ENCODE measurements around the gene BRIP1. TPM values are rescaled to one million over a fixed set of nuclear protein-coding genes. Genes with fewer than 3 reads are reported as not detected.

BRIP1 gene
- total RNA-seq, 1 donor from 2014 or later, result 4.3 TPM

- no peak overlapping the region for H3K4me3 Mint-ChIP-seq (ENCODE audit: unreplicated experiment)
- peaks cover 5% of the 10 kb centered on the region for H3K36me3 Mint-ChIP-seq (ENCODE audit: low read depth)
- no peaks in the 10 kb centered on the region for H3K27me3 Mint-ChIP-seq (ENCODE audit: low read depth)
- no peak for DNase-seq (ENCODE audit: low spot score)
- no peaks in the 10 kb centered on the region for H3K4me1 Mint-ChIP-seq (ENCODE audit: low read depth)
- H3K9me3 Mint-ChIP-seq (ENCODE audit: low read depth), result no peaks in the 10 kb centered on the region
- TF ChIP-seq CTCF (IDR thresholded peaks at IDR 0.05), result no peak
- no peak overlapping the region for H3K27ac Mint-ChIP-seq (ENCODE audit: unreplicated experiment)
Observed at GRCh38 chr17:61843435-61843834, 19.9 kb downstream of the BRIP1 start.

- H3K27me3 Mint-ChIP-seq (ENCODE audit: low read depth), result no peaks in the 10 kb centered on the region
- no peak overlapping the region for H3K4me3 Mint-ChIP-seq (ENCODE audit: unreplicated experiment)
- H3K27ac Mint-ChIP-seq (ENCODE audit: unreplicated experiment), result no peak overlapping the region
- H3K4me1 Mint-ChIP-seq (ENCODE audit: low read depth), result no peaks in the 10 kb centered on the region
- H3K36me3 Mint-ChIP-seq (ENCODE audit: low read depth), result peaks cover 5% of the 10 kb centered on the region
- no peak for TF ChIP-seq CTCF (IDR thresholded peaks at IDR 0.05)
- no peak for DNase-seq (ENCODE audit: low spot score)
- no peaks in the 10 kb centered on the region for H3K9me3 Mint-ChIP-seq (ENCODE audit: low read depth)
Observed at GRCh38 chr17:61842899-61843298, 20.4 kb downstream of the BRIP1 start.

- no peak overlapping the region for H3K27ac Mint-ChIP-seq (ENCODE audit: unreplicated experiment)
- TF ChIP-seq CTCF (IDR thresholded peaks at IDR 0.05), result no peak
- peaks cover 3% of the 10 kb centered on the region for H3K4me1 Mint-ChIP-seq (ENCODE audit: low read depth)
- no peak for DNase-seq (ENCODE audit: low spot score)
- H3K27me3 Mint-ChIP-seq (ENCODE audit: low read depth), result no peaks in the 10 kb centered on the region
- no peaks in the 10 kb centered on the region for H3K9me3 Mint-ChIP-seq (ENCODE audit: low read depth)
- H3K36me3 Mint-ChIP-seq (ENCODE audit: low read depth), result no peaks in the 10 kb centered on the region
- no peak overlapping the region for H3K4me3 Mint-ChIP-seq (ENCODE audit: unreplicated experiment)
Observed at GRCh38 chr17:61839300-61839786, 24.0 kb downstream of the BRIP1 start.

GRCh38 chr17:61837175-61838051 lies 25.9 kb downstream of the BRIP1 start:
- no peaks in the 10 kb centered on the region for H3K36me3 Mint-ChIP-seq (ENCODE audit: low read depth)
- no peaks in the 10 kb centered on the region for H3K9me3 Mint-ChIP-seq (ENCODE audit: low read depth)
- H3K4me1 Mint-ChIP-seq (ENCODE audit: low read depth), result peaks cover 16% of the 10 kb centered on the region
- H3K27me3 Mint-ChIP-seq (ENCODE audit: low read depth), result no peaks in the 10 kb centered on the region
- no peak overlapping the region for H3K27ac Mint-ChIP-seq (ENCODE audit: unreplicated experiment)
- peak; percentile 98 for TF ChIP-seq CTCF (IDR thresholded peaks at IDR 0.05)
- no peak for DNase-seq (ENCODE audit: low spot score)
- H3K4me3 Mint-ChIP-seq (ENCODE audit: unreplicated experiment), result no peak overlapping the region

- no peaks in the 10 kb centered on the region for H3K9me3 Mint-ChIP-seq (ENCODE audit: low read depth)
- no peak for DNase-seq (ENCODE audit: low spot score)
- H3K27me3 Mint-ChIP-seq (ENCODE audit: low read depth), result no peaks in the 10 kb centered on the region
- no peak overlapping the region for H3K27ac Mint-ChIP-seq (ENCODE audit: unreplicated experiment)
- no peak overlapping the region for H3K4me3 Mint-ChIP-seq (ENCODE audit: unreplicated experiment)
- H3K36me3 Mint-ChIP-seq (ENCODE audit: low read depth), result no peaks in the 10 kb centered on the region
- TF ChIP-seq CTCF (IDR thresholded peaks at IDR 0.05), result no peak
- peaks cover 16% of the 10 kb centered on the region for H3K4me1 Mint-ChIP-seq (ENCODE audit: low read depth)
Observed at GRCh38 chr17:61836266-61837174, 26.8 kb downstream of the BRIP1 start.
